Astrocyte of the hippocampus (primary cell): ENCODE results near the gene ALOX5.
"Not testable (repeated sequence)": the region's sequence is repeated elsewhere in the genome, so short reads cannot be mapped to it uniquely, and the experiment has no call there.

ENCODE experiments used
- DNase-seq: peaks from one replicate; pipeline ENCODE4 v3.0.0; 2011; ENCODE audit warnings: low read depth, low spot score

ALOX5 gene

DNA sequence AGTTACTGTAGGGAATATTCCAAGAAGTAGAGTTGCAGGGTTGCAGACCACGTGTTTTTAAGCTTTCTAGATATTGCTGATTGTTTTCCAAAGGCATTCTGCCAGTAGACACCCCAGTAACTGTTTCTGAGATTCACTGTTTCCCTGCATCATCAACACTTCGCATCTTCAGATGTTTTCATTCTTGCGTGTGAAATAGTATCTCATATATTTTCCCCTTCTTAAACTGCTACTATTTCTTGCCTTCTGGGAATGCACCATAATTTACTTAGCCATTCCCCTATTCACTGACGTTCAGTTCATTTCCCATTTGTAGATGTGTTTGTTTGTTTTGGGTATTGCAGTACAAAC lies 30.7 kb downstream of the ALOX5 start:
- DNase-seq: no peak

DNA sequence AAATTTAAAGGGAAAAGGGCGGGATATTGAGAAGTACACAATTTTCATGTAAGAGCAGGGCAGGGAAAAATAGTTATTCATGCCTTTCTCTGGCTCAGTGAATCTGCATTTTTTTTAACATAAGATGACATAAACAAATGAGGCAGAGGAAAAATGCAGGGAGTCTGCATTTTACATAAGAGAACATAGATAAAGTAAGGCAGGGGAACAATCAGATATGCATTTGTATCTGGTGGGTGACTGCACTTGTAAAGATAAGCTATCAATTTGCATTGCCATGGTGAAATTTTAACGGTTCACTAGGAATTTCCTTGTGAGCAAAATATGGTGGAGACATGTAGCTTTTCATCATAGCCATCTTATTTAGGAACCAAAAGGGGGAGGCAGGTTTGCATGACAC lies 33.5 kb downstream of the ALOX5 start:
- no peak for DNase-seq

DNA sequence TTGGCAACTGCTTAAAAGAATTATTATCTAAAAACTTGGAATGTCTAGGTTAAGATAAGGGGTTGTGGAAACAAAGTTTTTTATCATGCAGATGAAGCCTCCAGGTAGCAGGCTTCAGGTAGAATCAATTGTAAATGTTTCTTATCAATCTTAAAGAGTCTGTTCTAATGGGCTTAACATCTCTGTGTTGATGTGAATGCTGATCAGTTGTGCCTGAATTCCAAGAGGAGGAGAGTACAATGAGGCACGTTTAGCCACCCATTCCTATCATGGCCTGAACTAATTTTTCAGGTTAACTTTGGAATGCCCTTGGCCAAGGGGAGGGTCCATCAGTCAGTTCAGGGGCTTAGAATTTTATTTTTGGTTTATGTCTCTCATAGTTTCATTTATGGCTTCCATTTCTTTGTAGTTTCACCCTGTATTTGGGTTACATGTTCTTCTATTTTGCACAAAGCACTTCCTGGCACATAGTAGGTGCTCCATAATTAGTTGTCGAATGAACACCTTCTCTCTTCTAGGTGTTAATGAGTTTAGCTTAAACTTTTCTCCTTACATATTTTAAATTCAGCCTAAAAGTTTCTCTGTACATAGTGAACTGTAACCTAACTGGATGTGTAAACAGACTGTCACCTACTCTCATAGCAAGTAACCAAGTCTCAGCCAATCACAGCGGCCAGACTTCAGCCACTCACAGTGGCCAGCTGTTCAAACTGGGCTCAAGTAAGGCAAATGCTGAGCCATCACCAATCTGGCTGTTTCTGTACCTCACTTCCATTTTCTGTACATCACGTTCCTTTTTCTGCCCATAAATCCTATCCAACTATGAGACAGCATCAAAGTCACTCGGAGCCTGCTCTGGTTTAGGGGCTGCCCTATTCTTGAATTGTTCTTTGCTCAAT lies 34.7 kb downstream of the ALOX5 start:
- DNase-seq: no peak

DNA sequence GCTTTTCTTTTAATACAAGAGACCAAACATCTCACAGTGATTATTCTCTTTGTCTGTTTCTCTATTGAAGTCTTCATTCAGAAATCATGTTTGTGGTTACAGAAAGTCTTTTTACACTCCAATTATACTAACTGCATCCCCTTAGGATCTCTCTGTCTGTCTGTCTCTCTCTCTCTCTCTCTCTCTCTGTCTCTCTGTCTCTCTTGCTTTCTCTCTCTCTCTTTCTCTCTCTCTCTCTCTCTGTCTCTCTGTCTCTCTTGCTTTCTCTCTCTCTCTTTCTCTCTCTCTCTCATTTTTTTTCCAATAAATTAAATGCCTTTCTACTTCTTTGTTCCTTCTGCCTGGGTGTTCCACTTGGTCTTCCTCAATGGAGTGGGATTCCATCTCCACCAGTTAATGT lies 35.3 kb downstream of the ALOX5 start:
- not testable (repeated sequence) for DNase-seq

DNA sequence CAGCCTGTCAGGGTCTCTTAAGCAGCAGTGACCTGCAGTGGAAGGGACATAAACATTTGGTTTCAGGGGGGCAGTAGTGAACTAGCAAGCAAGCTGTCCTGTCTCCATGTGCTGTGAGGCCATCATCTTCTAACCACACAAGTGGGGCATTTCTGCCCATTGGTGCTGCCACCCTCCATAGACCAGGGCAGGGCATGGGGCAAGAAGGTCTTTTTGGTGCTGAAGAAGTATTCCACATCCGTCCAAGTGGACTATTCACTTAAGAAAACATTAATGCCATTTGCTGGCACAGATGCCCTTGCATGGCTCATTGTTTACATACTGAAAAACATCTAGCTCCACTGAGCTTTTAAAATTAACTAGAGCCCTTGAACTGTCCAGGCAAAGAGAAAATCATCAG lies 35.8 kb downstream of the ALOX5 start:
- DNase-seq: no peak

DNA sequence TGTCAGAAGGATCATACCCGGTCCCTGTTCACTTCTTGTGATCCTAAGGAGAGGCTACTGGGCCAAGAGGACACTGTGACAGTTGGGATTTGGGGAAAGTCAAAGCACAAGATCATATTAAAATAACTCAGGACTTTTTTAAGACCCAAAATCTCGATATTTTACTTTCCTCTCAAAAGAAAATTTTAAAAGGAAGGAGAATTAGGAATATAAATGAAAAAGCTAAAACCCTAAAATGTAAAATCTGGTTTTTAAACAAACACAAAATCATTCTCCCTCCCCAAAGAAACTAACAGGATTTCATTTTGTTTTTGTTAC lies 36.4 kb downstream of the ALOX5 start:
- DNase-seq: no peak

DNA sequence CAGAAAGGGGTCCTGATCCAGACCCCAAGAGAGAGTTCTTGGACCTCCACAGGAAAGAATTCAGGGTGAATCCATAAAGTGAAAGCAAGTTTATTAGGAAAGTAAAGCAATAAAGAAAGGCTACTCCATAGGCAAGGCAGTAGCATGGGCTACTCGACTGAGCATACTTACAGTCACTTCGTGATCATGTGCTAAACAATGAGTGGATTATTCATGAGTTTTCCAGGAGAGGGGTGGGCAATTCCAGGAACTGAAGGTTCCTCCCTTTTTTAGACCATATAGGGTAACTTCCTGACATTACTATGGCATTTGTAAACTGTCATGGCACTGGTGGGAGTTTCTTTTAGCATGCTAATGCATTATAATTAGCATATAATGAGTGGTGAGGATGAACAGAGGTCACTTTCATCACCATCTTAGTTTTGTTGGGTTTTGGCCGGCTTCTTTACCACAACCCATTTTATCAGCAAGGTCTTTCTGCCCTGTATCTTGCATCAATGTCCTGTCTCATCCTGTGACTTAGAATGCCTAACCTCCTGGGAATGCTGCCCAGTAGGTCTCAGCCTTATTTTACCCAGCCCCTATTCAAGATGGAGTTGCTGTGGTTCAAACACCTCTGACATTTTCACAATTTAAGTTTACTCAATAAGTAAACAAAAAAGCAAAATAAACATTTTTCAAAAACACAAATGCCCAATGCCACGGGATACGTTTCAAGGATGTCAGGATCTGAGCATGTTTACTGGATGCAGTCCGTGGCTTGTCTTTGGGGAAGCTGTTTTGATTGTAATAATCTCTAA lies 37.0 kb downstream of the ALOX5 start:
- peak; percentile 52 for DNase-seq

DNA sequence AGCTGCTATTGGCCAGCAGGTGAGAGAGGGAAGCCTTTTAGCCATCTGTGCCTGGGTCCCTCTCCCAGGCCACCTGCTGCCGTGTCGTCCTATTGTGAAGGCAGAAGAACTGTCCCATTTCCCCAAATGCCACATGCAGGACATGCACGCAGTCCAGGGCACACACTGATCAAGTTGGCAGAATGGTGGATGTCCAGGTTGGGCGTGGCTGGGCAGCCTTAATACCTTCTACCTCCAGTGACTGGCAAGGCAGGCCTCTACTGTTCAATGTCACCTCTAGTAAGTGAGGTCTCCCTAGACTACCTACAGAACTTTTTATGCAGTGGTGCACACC lies 37.6 kb downstream of the ALOX5 start:
- DNase-seq: no peak

DNA sequence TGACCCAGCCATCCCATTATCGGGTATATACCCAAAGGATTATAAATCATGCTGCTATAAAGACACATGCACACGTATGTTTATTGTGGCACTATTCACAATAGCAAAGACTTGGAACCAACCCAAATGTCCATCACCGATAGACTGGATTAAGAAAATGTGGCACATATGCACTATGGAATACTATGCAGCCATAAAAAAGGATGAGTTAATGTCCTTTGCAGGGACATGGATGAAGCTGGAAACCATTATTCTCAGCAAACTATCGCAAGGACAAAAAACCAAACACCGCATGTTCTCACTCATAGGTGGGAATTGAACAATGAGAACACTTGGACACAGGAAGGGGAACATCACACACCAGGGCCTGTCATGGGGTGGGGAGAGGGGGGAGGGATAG lies 41.0 kb downstream of the ALOX5 start:
- not testable (repeated sequence) for DNase-seq

DNA sequence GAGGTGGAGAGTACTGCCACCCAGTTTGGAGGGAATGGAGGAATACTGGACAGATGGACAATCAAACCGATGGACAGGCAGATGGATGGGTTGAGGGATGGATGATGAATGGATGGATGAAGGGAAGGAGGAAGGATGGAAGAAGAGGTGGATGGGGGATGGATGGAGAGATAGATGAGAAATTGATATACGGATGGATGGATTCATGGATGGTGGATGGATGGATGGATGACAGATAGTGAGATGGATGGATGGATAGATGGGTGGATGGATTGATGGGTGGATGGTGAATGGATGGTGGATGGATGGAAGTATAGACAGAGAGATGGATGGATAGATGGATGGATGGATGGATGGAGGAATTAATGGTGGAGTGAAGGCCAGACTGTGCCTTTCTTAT lies 42.6 kb downstream of the ALOX5 start:
- no peak for DNase-seq

DNA sequence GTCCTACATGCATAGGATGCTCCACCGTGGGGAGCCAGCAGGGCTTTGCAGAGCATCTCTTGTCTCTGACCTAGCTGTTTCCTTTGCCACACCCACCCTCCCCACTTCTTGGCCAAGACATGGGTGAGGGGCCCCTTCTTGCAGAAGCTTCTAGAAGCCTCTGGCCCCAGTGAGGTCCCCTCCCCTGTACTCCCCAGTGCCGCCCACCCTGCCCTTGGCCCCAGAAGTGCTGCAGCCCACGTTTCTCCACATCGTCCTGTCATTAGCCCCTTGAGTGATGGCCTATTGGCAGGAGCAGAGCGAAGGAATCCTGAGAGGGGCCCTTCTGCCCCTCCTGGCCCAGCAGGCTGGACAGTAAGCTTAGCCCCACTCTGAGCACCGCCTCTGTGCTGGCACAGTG lies 43.7 kb downstream of the ALOX5 start:
- no peak for DNase-seq

DNA sequence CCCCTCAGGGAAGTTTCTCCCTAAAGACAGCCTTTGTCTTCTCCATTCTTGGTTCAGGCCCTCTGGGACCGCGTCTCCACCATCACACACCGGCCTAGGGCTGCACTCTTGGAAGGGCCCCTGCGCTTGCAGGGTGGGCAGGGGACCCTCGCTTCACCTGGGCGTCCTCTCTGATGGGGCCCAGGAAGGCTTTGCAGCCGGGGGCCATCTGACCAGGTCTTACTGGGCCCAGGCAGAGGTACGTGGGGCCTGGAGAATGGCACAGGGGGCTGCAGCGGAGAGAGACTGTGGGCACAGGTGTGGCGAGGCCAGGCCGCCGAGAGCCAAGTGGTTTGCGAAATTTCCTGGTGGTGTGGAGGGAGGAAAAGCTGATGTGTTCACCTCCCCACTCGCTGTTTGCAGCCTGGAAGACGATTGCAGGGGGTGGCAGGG lies 44.4 kb downstream of the ALOX5 start:
- DNase-seq: no peak

DNA sequence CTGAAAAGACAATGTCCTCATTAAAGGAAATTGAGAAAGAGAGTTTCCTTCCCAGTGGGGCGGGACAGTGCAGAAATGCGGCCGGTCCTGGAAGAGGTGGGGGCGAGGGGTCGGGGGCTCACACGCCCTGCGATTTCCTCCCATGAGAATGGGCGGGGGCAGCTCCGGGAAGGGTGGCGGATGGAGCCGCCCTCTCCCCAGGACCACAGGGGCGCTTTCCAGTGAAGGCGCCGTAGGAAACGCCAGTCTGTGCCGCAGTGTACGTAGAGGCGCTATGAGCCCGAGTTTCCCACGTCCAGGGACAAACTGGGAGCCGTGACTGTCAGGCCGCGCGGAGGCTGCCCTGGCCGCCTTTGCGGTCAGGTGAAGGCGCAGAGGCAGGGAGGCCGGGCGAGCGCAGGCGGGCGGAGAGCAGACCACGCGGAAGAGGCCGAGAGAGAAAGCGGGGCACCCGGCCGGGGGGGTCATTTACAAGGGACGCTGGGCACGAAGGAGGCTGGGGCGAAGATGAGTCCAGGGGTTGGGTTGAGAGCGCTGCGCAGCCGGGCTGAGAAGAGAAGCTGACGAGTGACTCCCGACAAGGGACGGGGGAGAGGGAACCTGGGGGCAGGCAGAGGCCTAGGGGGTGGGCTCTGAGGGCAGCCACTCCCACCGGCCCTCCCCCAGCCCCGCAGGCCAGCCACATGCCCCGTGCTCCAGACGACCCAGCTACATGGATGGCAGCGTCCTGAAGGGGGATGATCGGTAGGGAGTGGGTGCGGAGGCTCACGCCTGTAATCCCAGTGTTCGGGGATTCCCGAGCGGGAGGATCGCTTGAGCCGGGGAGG lies 45.0 kb downstream of the ALOX5 start:
- DNase-seq: peak; percentile 65

DNA sequence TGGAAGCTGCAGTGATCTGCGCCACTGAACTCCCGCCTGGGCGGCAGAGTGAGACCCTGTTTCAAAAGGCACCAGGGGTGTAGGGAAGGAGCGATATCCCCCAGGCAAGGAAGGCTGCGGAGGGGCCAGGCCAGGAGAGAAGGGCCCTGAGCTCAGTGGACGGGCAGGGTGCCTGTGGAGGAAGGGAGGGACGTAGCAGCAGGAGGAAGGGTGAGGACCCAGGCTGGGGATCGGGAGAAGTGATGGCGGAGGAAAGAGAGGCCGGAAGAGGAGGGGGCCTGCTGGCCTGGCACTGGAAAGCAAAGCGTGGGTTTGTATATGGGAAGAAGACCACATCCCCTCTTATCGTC lies 45.6 kb downstream of the ALOX5 start:
- DNase-seq: no peak

DNA sequence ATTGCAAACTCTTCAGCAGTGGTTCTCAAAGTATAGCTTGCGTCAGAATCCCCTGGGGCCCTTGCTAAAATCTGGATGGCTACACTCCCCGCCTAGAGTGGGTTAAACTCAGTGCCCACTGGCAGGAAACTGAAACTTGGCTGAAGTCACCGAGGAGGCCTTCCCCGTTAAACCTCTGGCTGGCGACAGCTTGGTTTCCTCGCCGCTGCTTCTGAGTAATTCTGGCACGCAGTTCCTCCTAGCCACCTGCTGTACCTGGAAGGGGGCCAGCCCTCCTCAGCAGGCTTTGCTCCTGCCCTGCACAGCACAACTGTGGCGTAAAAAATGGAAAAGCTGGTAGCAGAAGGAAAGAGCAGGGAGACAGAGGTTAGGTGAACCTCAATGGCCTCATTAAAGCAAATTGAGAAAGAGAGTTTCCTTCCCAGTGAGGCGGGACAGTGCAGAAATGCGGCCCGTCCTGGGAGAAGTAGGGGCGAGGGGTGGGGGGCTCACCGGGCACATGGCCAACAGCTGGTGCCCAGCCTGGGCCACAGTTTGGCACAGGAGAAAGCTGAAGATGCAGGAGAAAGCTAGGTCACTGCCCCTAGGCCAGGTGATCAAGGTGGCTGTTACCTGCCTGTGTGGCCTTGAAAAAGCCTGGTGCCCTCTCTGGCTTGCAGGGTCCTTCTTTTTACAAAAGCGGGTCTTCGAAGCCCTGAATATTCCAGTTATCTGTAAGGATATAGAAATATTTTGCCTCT lies 46.6 kb downstream of the ALOX5 start:
- peak; percentile 90 for DNase-seq

DNA sequence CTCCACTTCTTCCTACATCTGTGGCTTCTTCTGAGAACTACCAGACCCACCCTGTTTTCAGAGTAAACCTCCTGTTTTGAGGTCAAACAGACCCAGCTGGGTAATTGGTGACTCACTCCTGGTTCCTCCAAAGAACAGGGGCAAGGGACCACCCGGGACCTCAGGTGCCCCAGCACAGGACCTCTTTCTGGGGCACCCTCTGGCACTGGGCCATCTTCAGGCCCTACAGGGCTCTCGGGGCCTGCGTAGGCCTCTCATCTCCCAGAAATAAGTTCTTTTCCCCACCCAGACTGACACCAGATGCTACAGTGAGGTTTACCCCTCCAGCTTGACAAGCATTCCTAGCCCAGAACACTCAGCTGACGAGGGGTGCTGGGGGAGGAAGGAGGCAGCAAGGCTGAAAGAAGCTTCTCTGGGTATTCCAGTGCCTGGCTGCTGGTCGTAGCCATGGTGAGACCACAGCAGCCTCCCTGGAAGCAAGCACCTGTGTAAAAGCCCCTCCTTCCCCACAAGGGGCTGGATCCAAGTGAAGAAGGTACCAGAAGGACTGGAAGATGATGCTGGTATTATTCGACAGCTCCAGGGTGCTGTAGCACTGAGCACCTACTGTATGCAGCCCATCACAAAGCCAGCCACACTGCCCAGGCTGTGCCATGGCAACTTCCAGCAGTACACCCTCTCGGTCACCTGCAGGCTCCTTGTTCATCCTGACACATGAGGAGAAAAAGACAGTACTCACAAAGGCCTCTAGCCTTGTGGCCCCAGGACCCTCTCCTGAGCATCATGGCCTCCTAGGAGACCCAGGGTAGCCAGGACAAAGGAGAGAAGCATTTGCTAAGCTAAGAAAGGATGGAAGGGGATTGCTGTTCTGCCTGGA lies 47.4 kb downstream of the ALOX5 start:
- DNase-seq: no peak

DNA sequence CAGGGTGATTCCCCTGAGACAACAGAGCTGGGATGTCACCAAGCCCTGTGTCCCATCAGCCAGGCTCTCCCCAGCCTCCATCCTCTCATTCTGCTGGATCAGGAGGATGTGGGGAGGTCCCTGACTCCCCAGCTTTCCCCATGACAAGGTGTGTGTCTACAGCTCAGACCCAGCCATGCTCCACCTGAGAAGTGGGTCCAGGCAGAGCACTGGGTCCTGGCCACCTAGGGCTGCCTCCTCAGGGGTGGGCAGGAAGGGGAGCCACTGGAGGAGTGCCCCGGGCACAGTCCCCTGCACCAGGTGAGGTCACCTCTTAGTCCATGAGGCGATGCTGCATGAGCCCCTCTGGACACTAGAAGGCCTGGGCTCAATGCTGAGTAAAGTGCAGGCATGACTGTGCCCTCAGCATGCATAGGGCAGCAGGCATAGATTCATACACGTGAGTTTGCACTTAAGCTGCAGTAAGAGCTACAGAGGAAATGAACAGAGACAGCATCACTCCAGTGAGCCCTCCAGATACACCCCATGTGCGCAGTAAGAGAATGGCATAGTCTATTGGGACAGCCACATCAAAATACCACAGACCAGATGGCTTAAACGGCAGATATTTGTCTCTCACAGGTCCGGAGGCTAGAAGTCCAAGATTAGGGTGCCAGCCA lies 48.3 kb downstream of the ALOX5 start:
- no peak for DNase-seq

DNA sequence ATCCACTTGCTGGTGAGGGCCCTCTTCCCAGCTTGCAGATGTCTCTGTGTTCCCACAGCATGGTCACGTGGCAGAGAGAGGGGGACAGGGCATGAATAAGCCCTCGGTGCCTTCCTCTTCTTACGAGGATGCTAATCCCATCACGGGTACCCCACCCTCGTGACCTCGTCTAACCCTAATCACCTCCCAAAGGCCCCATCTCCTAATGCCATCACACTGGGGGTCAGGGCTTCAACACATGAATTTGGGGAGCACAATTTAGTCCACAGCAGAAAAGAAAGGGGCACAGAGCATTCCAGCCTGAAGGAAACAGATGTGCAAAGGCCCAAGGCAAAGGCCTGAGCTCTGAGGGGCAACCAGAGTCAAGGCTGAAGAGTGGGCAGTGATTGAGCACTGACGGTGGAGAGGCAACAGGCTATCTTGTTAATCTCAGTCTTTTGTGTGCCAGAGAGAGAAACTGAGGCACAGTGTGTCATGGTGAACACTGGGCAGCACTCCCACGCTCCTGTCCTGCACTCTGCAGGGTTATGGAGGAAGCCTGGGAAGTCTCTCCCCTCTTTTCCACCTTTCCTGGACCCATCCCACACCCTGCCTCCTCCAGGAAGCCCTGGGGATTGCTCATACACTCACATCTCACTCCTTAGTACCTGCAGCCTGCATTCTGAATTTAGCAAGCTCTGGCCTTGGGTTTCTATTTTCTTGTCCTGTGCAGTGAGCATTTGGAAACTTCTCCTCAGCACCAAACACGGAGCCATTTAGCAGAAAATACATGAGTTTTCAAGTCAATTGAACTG lies 49.0 kb downstream of the ALOX5 start:
- DNase-seq: no peak

DNA sequence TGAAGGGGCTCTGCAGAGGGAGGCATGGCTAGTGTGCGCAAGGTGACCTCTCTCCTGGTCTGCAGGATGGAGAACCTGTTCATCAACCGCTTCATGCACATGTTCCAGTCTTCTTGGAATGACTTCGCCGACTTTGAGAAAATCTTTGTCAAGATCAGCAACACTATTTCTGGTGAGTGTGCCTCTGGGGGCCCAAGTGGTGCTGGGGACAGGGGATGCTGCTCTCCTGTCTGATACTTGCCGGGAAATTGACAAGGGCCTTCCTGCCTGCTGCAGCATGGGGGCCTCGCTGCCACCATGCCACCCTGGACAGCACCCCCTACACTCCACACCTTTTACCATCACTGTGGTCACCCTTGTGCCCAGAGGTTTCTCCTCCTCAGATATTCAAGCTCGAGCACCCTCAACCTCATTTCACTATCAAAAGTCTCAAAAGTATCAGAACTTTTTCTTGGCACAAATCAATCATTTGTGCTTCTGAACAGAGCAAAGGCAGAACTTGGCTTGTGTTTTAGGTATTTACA lies 50.0 kb downstream of the ALOX5 start:
- no peak for DNase-seq
